ENCODE data around the gene ETV6.

Gene ETV6

GRCh38 chr12:11618046-11618445, 31.4 kb upstream of the ETV6 start:
- no peak overlapping the region for H2AFZ ChIP-seq (ENCODE audit: low read length)
- H3K9ac ChIP-seq (ENCODE audit: low read depth, low read length, poor library complexity, severe bottlenecking) = no peak overlapping the region
- no peaks in the 10 kb centered on the region for H3K27me3 ChIP-seq (ENCODE audit: insufficient read depth, low read length, poor library complexity, severe bottlenecking)
- no peaks in the 10 kb centered on the region for H3K79me2 ChIP-seq (ENCODE audit: insufficient read depth, low read length)
- H4K20me1 ChIP-seq (ENCODE audit: insufficient read depth, low read length, poor library complexity, severe bottlenecking) = no peaks in the 10 kb centered on the region
- no peaks in the 10 kb centered on the region for H3K9me3 ChIP-seq (ENCODE audit: insufficient read depth, low read depth, low read length)
- peaks cover 11% of the 10 kb centered on the region for H3K4me1 ChIP-seq (ENCODE audit: insufficient read depth, low read length, poor library complexity, severe bottlenecking)
- no peaks in the 10 kb centered on the region for H3K9me2 ChIP-seq (replicated peaks; ENCODE audit: low read depth, low read length)
- no peaks in the 10 kb centered on the region for H3K36me3 ChIP-seq (ENCODE audit: insufficient read depth, low read length)
- no peak overlapping the region for H3K4me3 ChIP-seq (ENCODE audit: low read length, poor library complexity, severe bottlenecking)
- no peak for TF ChIP-seq CTCF (conservative IDR thresholded peaks at IDR 0.05; ENCODE audit: low read length)
- no peak for TF ChIP-seq EZH2phosphoT487 (IDR thresholded peaks at IDR 0.05; ENCODE audit: borderline replicate concordance)
- H3K4me2 ChIP-seq (ENCODE audit: low read depth, low read length, poor library complexity, severe bottlenecking) = no peak overlapping the region
- no peaks in the 10 kb centered on the region for H3F3A ChIP-seq (ENCODE audit: low read depth)

- Histone ChIP-seq H3K27me3 (ENCODE audit: insufficient read depth, low read length, poor library complexity, severe bottlenecking) (no peaks in the 10 kb centered on the region), H3K9me3 (ENCODE audit: insufficient read depth, low read depth, low read length) (no peaks in the 10 kb centered on the region), H3K9me2 (replicated peaks; ENCODE audit: low read depth, low read length) (no peaks in the 10 kb centered on the region), H3K4me3 (ENCODE audit: low read length, poor library complexity, severe bottlenecking) (no peak overlapping the region), H3K79me2 (ENCODE audit: insufficient read depth, low read length) (no peaks in the 10 kb centered on the region), H3K36me3 (ENCODE audit: insufficient read depth, low read length) (no peaks in the 10 kb centered on the region), H4K20me1 (ENCODE audit: insufficient read depth, low read length, poor library complexity, severe bottlenecking) (no peaks in the 10 kb centered on the region), H3F3A (ENCODE audit: low read depth) (no peaks in the 10 kb centered on the region), H3K9ac (ENCODE audit: low read depth, low read length, poor library complexity, severe bottlenecking) (no peak overlapping the region), H3K4me1 (ENCODE audit: insufficient read depth, low read length, poor library complexity, severe bottlenecking) (peaks cover 13% of the 10 kb centered on the region), H3K4me2 (ENCODE audit: low read depth, low read length, poor library complexity, severe bottlenecking) (peak overlapping the region; percentile 27), H2AFZ (ENCODE audit: low read length) (no peak overlapping the region)
- TF ChIP-seq CTCF (conservative IDR thresholded peaks at IDR 0.05; ENCODE audit: low read length) = no peak; the same call in 1 of the 2 replicates
- no peak for TF ChIP-seq EZH2phosphoT487 (IDR thresholded peaks at IDR 0.05; ENCODE audit: borderline replicate concordance)
These were observed 27.6 kb upstream of the ETV6 start for GRCh38 chr12:11621797-11622423.

- Histone ChIP-seq H3K36me3 (ENCODE audit: insufficient read depth, low read length) (no peaks in the 10 kb centered on the region), H3K4me2 (ENCODE audit: low read depth, low read length, poor library complexity, severe bottlenecking) (no peak overlapping the region), H3K79me2 (ENCODE audit: insufficient read depth, low read length) (no peaks in the 10 kb centered on the region), H2AFZ (ENCODE audit: low read length) (0 out of 2 replicates have a peak overlapping the region, but pooled peaks have one; percentile 6), H3K9me2 (replicated peaks; ENCODE audit: low read depth, low read length) (no peaks in the 10 kb centered on the region), H3K9ac (ENCODE audit: low read depth, low read length, poor library complexity, severe bottlenecking) (no peak overlapping the region), H3F3A (ENCODE audit: low read depth) (no peaks in the 10 kb centered on the region), H3K9me3 (ENCODE audit: insufficient read depth, low read depth, low read length) (no peaks in the 10 kb centered on the region), H3K4me1 (ENCODE audit: insufficient read depth, low read length, poor library complexity, severe bottlenecking) (peaks cover 13% of the 10 kb centered on the region), H3K27me3 (ENCODE audit: insufficient read depth, low read length, poor library complexity, severe bottlenecking) (no peaks in the 10 kb centered on the region), H4K20me1 (ENCODE audit: insufficient read depth, low read length, poor library complexity, severe bottlenecking) (no peaks in the 10 kb centered on the region), H3K4me3 (ENCODE audit: low read length, poor library complexity, severe bottlenecking) (no peak overlapping the region)
- TF ChIP-seq CTCF (conservative IDR thresholded peaks at IDR 0.05; ENCODE audit: low read length) = peak; percentile 38; the same call in 1 of the 2 replicates
- no peak for TF ChIP-seq EZH2phosphoT487 (IDR thresholded peaks at IDR 0.05; ENCODE audit: borderline replicate concordance)
These were observed 26.6 kb upstream of the ETV6 start for GRCh38 chr12:11622876-11623281.
